GM18517 (cell line): ENCODE results near the gene KRT79.

Experiments
- ATAC-seq: cut with Tn5 transposase; IDR thresholded peaks from one replicate; pipeline ENCODE4 v1.9.1; 2021; ENCODE audit warnings: mild to moderate bottlenecking, moderate library complexity; ENCODE audit not compliant: unreplicated experiment

KRT79 gene

GRCh38 chr12:52820521-52820920 is 13.6 kb downstream of the KRT79 start:
- ATAC-seq = no peak

GRCh38 chr12:52819731-52820510 is 14.2 kb downstream of the KRT79 start:
- no peak for ATAC-seq

- ATAC-seq = no peak
These were observed 15.2 kb downstream of the KRT79 start for GRCh38 chr12:52818887-52819420.

GRCh38 chr12:52818388-52818787 is 15.7 kb downstream of the KRT79 start:
- no peak for ATAC-seq

- no peak for ATAC-seq
These were observed 16.3 kb downstream of the KRT79 start for GRCh38 chr12:52817699-52818238.

GRCh38 chr12:52817003-52817698 is 17.0 kb downstream of the KRT79 start:
- ATAC-seq = no peak

- ATAC-seq = no peak
These were observed 18.2 kb downstream of the KRT79 start for GRCh38 chr12:52815676-52816588.

- no peak for ATAC-seq
These were observed 18.9 kb downstream of the KRT79 start for GRCh38 chr12:52815161-52815560.

- no peak for ATAC-seq
These were observed 19.4 kb downstream of the KRT79 start for GRCh38 chr12:52814710-52815155.

- no peak for ATAC-seq
These were observed 20.0 kb downstream of the KRT79 start, which contains the start of gene KRT4 for GRCh38 chr12:52813885-52814709. KRT4 (minus strand) TSS chr12:52814116; CDS start chr12:52814058, 58 bp downstream.

- no peak for ATAC-seq
These were observed 20.8 kb downstream of the KRT79 start for GRCh38 chr12:52813203-52813819.

GRCh38 chr12:52812749-52813148 is 21.4 kb downstream of the KRT79 start:
- no peak for ATAC-seq

- ATAC-seq = no peak
These were observed 22.1 kb downstream of the KRT79 start for GRCh38 chr12:52812073-52812400.

- no peak for ATAC-seq
These were observed 22.7 kb downstream of the KRT79 start for GRCh38 chr12:52811191-52812072.

GRCh38 chr12:52810554-52810953 is 23.6 kb downstream of the KRT79 start:
- ATAC-seq = no peak

GRCh38 chr12:52809166-52809565 is 24.9 kb downstream of the KRT79 start:
- ATAC-seq = no peak

GRCh38 chr12:52808573-52809160 is 25.4 kb downstream of the KRT79 start:
- no peak for ATAC-seq
